WERI-Rb-1 (cell line): Measurements from ENCODE around the gene ARHGAP23.

Source experiments
- DNase-seq: peaks from one replicate; pipeline ENCODE4 v3.0.0-alpha.2; 2020
- H3K27ac ChIP-seq: fragments of 250-450 bp; sonication (Bioruptor Pico); 2 replicates; pipeline ENCODE4 v1.5.1; 2020; ENCODE audit warnings: mild to moderate bottlenecking, moderate library complexity
- H3K27me3 ChIP-seq: fragments of 250-450 bp; sonication (Bioruptor Pico); 2 replicates; pipeline ENCODE4 v1.5.1; 2021; ENCODE audit warnings: mild to moderate bottlenecking, low read depth, moderate library complexity; ENCODE audit not compliant: insufficient read depth, severe bottlenecking
- H3K36me3 ChIP-seq: fragments of 250-450 bp; sonication (Bioruptor Pico); 2 replicates; pipeline ENCODE4 v1.5.1; 2020; ENCODE audit warnings: mild to moderate bottlenecking, moderate library complexity
- H3K4me3 ChIP-seq: 2 replicates; pipeline ENCODE4 v1.5.1; 2011; ENCODE audit warnings: low read depth, mild to moderate bottlenecking, control low read depth, low read length
- H3K9me3 ChIP-seq: fragments of 250-450 bp; sonication (Bioruptor Pico); 2 replicates; pipeline ENCODE4 v1.5.1; 2021; ENCODE audit warnings: mild to moderate bottlenecking, moderate library complexity; ENCODE audit not compliant: severe bottlenecking
- CTCF ChIP-seq: IDR thresholded peaks from 2 replicates; pipeline ENCODE4 v1.5.1; 2011; ENCODE audit warnings: low read depth, mild to moderate bottlenecking, control low read depth, inconsistent platforms, low read length

ARHGAP23 gene

GRCh38 chr17:38441429-38442061 lies 13.3 kb downstream of the ARHGAP23 start:
- no peaks in the 10 kb centered on the region for H3K9me3 ChIP-seq
- H3K27me3 ChIP-seq, result peaks cover 2% of the 10 kb centered on the region
- DNase-seq, result no peak
- no peak for TF ChIP-seq CTCF
- H3K4me3 ChIP-seq, result no peak overlapping the region
- no peak overlapping the region for H3K27ac ChIP-seq
- no peaks in the 10 kb centered on the region for H3K36me3 ChIP-seq

GRCh38 chr17:38442548-38442947 lies 14.3 kb downstream of the ARHGAP23 start:
- Histone ChIP-seq H3K27ac (no peak overlapping the region), H3K9me3 (no peaks in the 10 kb centered on the region), H3K4me3 (no peak overlapping the region), H3K27me3 (peaks cover 2% of the 10 kb centered on the region), H3K36me3 (no peaks in the 10 kb centered on the region)
- DNase-seq, result no peak
- no peak for TF ChIP-seq CTCF

- peaks cover 2% of the 10 kb centered on the region for H3K27me3 ChIP-seq
- H3K27ac ChIP-seq, result no peak overlapping the region
- TF ChIP-seq CTCF, result no peak
- no peaks in the 10 kb centered on the region for H3K9me3 ChIP-seq
- DNase-seq, result no peak
- no peak overlapping the region for H3K4me3 ChIP-seq
- no peaks in the 10 kb centered on the region for H3K36me3 ChIP-seq
Observed at GRCh38 chr17:38443356-38444031, 15.2 kb downstream of the ARHGAP23 start.

GRCh38 chr17:38444151-38444550 lies 15.9 kb downstream of the ARHGAP23 start:
- Histone ChIP-seq H3K36me3 (no peaks in the 10 kb centered on the region), H3K27me3 (peaks cover 2% of the 10 kb centered on the region), H3K4me3 (no peak overlapping the region), H3K27ac (no peak overlapping the region), H3K9me3 (no peaks in the 10 kb centered on the region)
- peak; percentile 78 for DNase-seq
- TF ChIP-seq CTCF, result peak; percentile 99

- Histone ChIP-seq H3K9me3 (no peaks in the 10 kb centered on the region), H3K36me3 (no peaks in the 10 kb centered on the region), H3K4me3 (no peak overlapping the region), H3K27me3 (peaks cover 2% of the 10 kb centered on the region), H3K27ac (no peak overlapping the region)
- no peak for TF ChIP-seq CTCF
- no peak for DNase-seq
Observed at GRCh38 chr17:38447502-38448085, 19.3 kb downstream of the ARHGAP23 start.
